Mucosa of rectum (tissue), 2 donors: ENCODE results near the gene ATF3.

Experiments used
- H3K27ac ChIP-seq, 2 donors: one replicate each; pipeline ENCODE4 v1.7.0; 2013; ENCODE audit warnings: inconsistent platforms in 2 of 2, low read depth in 2 of 2, low read length in 2 of 2
- H3K27me3 ChIP-seq, 2 donors: one replicate each; pipeline ENCODE4 v1.7.0; 2013; ENCODE audit warnings: low read length in 2 of 2; ENCODE audit not compliant: control insufficient read depth in 2 of 2, insufficient read depth in 2 of 2
- H3K36me3 ChIP-seq, 2 donors: one replicate each; pipeline ENCODE4 v1.7.0; 2013; ENCODE audit warnings: low read length in 2 of 2; ENCODE audit not compliant: control insufficient read depth in 2 of 2, insufficient read depth in 2 of 2
- H3K4me1 ChIP-seq, 2 donors: one replicate each; pipeline ENCODE4 v1.7.0; 2013; ENCODE audit warnings: low read length in 2 of 2, mild to moderate bottlenecking in 1 of 2; ENCODE audit not compliant: control insufficient read depth in 2 of 2, insufficient read depth in 2 of 2
- H3K4me3 ChIP-seq, 2 donors: one replicate each; pipeline ENCODE4 v1.7.0; 2013; ENCODE audit warnings: low read length in 2 of 2
- H3K9ac ChIP-seq, 2 donors: one replicate each; pipeline ENCODE4 v1.7.0; 2013; ENCODE audit warnings: low read length in 2 of 2, low read depth in 1 of 2, mild to moderate bottlenecking in 1 of 2
- H3K9me3 ChIP-seq, 2 donors: one replicate each; pipeline ENCODE4 v1.7.0; 2013; ENCODE audit warnings: low read length in 2 of 2; ENCODE audit not compliant: control insufficient read depth in 2 of 2
- donor health status: healthy.
- donor health status: Normal muscosa, but diverticular disease.

The ATF3 gene

DNA sequence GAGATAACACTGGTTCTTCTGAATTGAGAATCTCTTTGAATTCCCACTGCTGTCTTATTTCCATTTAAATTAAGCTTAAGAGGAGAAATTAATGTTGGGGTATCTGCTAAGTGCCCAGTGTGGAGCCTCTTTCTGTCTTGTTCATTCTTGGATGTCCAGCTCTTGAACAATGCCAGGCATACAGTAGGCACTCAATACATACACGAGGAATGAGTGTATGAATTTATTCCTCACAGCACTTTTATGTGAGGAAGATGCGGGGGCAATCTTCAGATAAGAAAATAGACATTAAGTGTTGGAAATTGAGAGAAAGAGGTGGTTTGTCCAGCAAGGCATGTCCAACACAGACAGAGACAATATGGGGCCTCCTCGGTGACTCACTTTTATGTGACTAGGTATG lies 11.8 kb upstream of the ATF3 start:
- Histone ChIP-seq H3K27me3 (peaks cover 2 to 5% of the 10 kb centered on the region in 2 donors), H3K27ac (peak overlapping the region; percentile 49 to 72), H3K36me3 (no peaks in the 10 kb centered on the region), H3K9me3 (no peaks in the 10 kb centered on the region), H3K9ac (peak overlapping the region in 1 of 2 donors; percentile 36), H3K4me3 (peak overlapping the region in 1 of 2 donors; percentile 8), H3K4me1 (peaks cover 0 to 12% of the 10 kb centered on the region in 2 donors)

DNA sequence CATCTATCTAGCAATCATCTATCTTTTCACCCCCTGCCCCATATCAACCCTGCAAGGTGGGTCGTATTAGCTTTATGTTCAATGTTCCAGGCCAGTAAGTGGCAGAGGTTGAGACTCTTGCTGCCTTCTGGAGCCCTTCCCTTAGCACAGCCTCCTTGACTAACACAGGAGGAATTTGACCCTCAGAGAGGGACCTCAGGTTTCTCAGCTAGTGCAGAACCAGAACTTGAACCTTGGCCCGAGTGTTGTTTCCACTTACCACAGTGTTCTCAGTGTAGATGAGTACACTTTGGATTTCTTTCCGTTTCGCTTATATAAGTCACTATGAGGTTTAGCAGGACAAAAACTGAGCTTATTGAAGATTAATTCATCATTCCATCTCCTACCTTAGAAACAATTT lies 11.1 kb upstream of the ATF3 start:
- Histone ChIP-seq H3K9ac (no peak overlapping the region), H3K36me3 (no peaks in the 10 kb centered on the region), H3K27ac (no peak overlapping the region), H3K27me3 (peaks cover 7 to 11% of the 10 kb centered on the region in 2 donors), H3K4me1 (peaks cover 0 to 12% of the 10 kb centered on the region in 2 donors), H3K9me3 (no peaks in the 10 kb centered on the region), H3K4me3 (no peak overlapping the region)

DNA sequence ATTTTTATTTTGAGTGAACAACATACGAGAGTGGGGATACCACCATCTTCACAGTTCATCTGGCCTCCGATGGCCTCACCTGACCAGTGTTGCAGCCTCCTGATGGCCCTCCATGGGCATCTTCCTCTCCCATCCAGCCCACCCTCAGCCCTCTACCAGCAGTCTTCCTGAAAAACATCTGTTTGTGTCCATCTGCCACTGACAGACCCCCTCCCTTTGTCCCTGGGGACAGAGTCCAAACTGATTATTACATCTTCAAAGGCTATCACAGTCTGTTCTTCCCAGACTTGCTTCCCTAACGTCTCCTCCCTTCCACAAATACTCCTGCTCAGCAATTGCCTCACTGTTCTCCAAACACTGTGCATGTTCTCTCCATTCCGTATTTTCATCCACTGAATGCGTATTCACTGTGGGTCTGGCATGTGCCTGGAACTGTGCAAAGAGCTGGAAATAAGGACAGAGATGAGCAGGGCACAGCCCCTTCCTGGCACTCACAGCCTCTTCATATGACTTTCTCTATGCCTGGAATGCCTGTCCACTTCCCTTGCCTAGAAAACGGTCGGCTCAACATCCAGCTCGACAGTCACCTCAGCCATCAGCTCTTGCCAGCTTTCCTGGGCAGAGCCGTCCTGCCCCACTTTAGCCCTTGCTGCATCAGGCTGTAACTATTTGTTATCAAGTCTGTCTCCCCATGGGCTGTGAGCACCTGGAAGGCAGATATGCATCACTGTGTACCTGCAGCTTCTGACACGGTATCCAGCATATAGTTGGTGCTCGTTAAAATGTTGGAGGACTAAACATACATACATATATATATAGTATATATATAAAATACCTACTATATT lies 8.3 kb upstream of the ATF3 start:
- no peaks in the 10 kb centered on the region for H3K36me3 ChIP-seq
- peaks cover 0 to 11% of the 10 kb centered on the region in 2 donors for H3K4me1 ChIP-seq
- peaks cover 11 to 22% of the 10 kb centered on the region in 2 donors for H3K27me3 ChIP-seq

DNA sequence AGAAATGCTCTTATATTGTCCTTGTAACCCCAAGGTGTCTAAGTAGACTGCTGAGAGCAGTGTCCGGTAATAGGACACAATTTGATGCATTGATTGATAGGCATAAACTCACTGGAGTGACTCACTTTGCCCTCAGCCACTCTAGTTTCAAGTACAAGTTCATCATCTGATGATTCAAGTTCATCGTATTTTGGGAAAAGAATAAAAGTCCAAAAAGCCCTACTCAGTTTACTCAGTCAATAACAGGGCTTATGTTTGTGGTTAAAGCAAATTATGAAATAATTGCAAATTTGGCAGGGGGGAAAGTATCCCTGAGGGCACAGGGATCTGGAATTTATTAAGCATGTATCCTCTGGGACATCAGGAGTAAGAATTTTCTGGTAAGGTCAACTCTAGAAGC lies 7.6 kb upstream of the ATF3 start:
- Histone ChIP-seq H3K36me3 (no peaks in the 10 kb centered on the region), H3K9me3 (no peaks in the 10 kb centered on the region), H3K9ac (no peak overlapping the region), H3K27ac (no peak overlapping the region), H3K4me3 (no peak overlapping the region), H3K4me1 (peaks cover 5 to 11% of the 10 kb centered on the region in 2 donors), H3K27me3 (peaks cover 11 to 24% of the 10 kb centered on the region in 2 donors)

More for the DNA sequence above, 8.3 kb upstream of the ATF3 start:
- no peak overlapping the region for H3K9ac ChIP-seq
- H3K27ac ChIP-seq: no peak overlapping the region
- H3K9me3 ChIP-seq: no peaks in the 10 kb centered on the region
- H3K4me3 ChIP-seq: no peak overlapping the region

DNA sequence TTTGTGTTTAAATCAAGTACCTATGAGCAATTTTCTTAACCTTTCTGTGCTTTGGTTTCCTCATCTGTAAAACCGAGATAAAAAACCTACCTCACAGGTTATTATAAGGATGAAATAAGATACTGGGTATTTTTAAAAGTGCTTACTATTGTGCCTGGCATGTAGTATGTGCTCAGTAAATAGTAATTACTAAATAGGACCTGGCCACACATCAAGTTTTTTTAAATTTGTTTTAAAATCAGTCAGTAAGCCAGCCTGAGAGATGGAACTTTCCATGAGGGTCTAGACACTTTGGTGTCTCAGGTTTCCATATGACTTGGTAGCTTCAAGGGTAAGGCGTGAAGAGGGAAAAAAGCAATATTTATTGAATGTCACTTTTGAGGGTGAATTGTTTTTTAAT lies 7.0 kb upstream of the ATF3 start:
- Histone ChIP-seq H3K4me3 (no peak overlapping the region), H3K4me1 (peaks cover 10 to 11% of the 10 kb centered on the region in 2 donors), H3K9me3 (no peaks in the 10 kb centered on the region), H3K27ac (no peak overlapping the region), H3K9ac (no peak overlapping the region), H3K27me3 (peaks cover 11 to 27% of the 10 kb centered on the region in 2 donors), H3K36me3 (no peaks in the 10 kb centered on the region)

DNA sequence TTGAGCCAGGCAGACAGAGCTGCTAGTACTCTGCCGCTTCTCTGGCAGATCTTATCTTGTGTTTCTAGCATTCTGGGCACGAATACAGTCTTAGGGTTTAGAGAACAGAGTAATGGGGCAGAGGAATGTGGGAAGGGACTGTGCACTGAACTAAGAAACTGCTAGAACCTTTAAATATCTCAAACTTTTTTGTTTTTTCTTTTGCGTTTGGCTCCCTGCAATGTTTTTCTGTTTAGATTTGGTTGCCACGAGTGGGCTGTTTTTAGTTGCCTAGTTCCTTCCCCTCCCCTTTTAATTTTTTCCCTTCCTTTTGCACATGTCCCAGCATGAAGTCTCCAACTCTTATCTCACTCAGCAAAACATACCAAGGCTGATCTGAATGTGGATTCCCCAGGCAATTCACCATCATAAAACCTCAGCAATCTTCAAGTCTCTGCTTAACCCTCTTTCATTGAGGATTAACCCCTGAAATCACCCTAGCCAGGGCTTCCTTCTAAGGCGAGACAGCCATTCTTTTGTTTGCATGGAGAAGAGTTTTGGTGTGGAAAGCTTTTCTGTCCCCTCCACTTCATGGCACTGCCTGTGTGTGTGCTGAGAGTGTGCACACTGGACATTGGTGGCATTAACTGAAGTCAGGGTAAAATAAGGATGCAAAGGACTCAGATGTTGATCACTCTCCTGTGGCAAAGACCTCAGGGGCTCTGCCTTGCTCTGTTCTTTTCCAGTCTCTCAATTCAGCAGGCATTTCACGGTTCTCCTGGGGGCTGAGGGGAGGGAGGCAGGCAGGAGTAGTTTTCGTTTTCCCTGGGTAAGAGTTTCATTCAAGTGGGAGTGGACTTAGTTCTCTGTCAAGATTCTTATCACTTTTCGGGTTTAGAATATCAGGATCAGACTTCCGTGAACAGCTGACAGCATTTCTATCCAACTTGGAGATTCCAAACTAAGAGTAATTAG lies 2.8 kb upstream of the ATF3 start:
- Histone ChIP-seq H3K9ac (peak overlapping the region in 1 of 2 donors; percentile 91), H3K9me3 (no peaks in the 10 kb centered on the region), H3K36me3 (no peaks in the 10 kb centered on the region), H3K27me3 (peaks cover 9 to 25% of the 10 kb centered on the region in 2 donors), H3K27ac (peak overlapping the region; percentile 47 to 65), H3K4me1 (peaks cover 25 to 31% of the 10 kb centered on the region in 2 donors), H3K4me3 (peak overlapping the region in 1 of 2 donors; percentile 48)

DNA sequence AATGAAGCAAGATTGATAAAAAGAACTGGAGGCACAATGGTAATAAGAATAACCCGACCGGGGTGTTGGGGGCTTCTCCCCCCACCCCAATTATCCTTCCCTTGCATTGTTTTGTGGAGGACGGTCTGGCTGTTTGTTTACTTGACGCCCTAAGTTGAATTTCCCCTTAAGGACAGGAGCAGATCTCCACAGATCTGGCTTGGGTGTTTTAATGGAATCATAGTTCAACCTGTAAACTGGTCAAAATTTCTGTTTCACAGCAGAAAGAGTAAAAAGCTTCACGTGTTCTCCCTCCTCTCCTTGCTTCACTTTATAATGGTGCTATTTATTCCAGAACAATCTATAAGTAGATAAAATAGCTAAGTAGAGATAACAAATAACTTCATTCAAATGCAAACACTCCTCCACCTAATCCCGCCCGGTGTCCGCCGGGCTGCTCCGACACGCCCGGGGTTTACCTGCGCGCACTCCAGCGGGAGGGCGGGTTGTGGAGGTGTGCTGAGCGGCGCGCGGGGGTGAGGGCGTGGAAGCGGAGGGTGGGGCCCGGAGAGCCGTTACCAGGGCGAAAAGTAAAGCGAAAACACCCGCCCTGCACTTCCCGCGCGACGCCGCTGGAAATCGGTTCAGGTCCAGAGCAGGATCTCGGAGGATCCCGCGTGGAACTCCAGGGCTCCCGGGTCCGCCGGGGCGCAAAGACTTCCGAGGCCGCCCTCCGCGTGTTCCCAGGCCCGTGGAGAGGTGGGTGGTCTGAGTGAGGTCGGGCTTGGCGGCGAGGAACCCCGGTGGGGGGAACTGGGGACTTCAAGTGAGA lies 2.0 kb upstream of the ATF3 start:
- Histone ChIP-seq H3K4me1 (peaks cover 25 to 31% of the 10 kb centered on the region in 2 donors), H3K27ac (peak overlapping the region; percentile 92 to 96), H3K9ac (peak overlapping the region; percentile 85 to 91), H3K36me3 (no peaks in the 10 kb centered on the region), H3K9me3 (no peaks in the 10 kb centered on the region), H3K4me3 (peak overlapping the region; percentile 77 to 78), H3K27me3 (peaks cover 9 to 25% of the 10 kb centered on the region in 2 donors)

DNA sequence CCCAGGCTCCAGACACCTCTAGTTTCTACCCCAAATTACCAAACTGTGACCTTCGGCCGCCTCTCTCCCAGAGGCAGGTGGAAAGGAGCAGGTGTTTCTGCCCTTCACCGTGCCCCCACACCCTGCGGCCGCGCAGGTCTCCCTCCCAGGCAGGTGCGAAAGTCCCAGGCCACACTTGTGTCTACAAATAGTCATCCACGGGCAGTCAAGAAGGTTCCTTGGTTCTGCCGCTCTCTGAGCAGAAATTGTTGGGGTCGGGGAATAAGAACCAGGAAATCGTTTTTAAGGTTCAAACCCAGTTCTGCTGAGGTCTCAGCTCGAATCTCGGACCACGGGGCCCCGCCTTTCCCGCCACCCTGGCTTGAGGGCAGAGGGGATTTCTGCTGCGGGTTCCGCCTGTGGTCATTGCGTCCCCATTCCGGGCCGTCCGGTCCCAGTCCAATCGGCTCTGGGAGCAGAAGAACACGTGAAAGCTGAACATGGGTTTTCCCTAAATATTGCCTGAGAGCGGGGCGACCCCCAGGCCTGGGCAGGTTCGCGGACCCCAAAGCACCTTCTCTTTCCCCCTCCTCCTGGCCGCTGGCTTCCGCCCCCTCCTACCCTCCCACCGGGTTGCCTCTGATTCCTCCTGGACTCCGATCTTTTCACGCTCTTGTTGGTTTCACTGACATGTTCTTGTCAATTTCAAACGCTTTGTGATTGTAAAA lies 1.2 kb upstream of the ATF3 start:
- peak overlapping the region; percentile 77 to 78 for H3K4me3 ChIP-seq
- peak overlapping the region; percentile 85 to 91 for H3K9ac ChIP-seq
- H3K27me3 ChIP-seq: peaks cover 6 to 20% of the 10 kb centered on the region in 2 donors
- no peaks in the 10 kb centered on the region for H3K36me3 ChIP-seq
- H3K4me1 ChIP-seq: peaks cover 25 to 31% of the 10 kb centered on the region in 2 donors
- H3K9me3 ChIP-seq: no peaks in the 10 kb centered on the region
- H3K27ac ChIP-seq: peak overlapping the region; percentile 92 to 96

DNA sequence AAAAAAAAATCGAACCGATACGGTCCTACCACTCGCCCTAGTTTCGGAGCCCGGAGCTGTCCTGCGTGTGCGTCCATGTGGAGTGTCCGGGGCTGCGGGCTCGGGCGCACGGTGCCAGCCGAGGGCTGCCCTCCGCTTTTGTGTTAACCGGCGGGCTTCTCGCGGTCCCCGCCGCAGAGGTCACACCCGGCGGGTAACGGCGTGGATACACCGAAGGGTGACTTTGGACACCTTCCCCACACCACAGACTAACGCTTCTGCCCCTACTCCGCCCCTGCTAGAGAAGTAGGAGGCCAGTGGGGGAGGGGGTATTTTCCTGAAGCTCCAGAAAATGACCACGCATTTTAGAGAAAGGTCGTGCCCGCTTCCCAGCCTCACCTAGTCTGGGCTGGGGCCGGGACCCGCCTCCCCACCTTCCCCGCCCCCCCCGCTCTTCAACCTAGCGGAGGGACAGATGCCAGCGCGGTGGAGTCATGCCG lies 609 bp upstream of the ATF3 start:
- Histone ChIP-seq H3K9ac (peak overlapping the region; percentile 85 to 91), H3K27ac (peak overlapping the region; percentile 92 to 96), H3K9me3 (no peaks in the 10 kb centered on the region), H3K36me3 (no peaks in the 10 kb centered on the region), H3K4me1 (peaks cover 25 to 31% of the 10 kb centered on the region in 2 donors), H3K27me3 (peaks cover 2 to 19% of the 10 kb centered on the region in 2 donors), H3K4me3 (peak overlapping the region; percentile 77 to 78)
